NB4 (cell line): ENCODE measurements around the gene CRB1.
"Not testable (repeated sequence)": the region's sequence is repeated elsewhere in the genome, so short reads cannot be mapped to it uniquely, and the experiment has no call there.

Source experiments
- CTCF ChIP-seq: IDR thresholded peaks from one replicate; pipeline ENCODE4 v1.5.1; 2012; ENCODE audit warnings: low read depth, low read length
- MAX ChIP-seq: IDR thresholded peaks from 2 replicates; pipeline ENCODE4 v1.6.1; 2011; ENCODE audit warnings: low read depth, low read length
- POLR2A ChIP-seq: IDR thresholded peaks from 2 replicates; pipeline ENCODE4 v1.6.1; 2011; ENCODE audit warnings: mild to moderate bottlenecking; ENCODE audit not compliant: insufficient read length; ENCODE audit errors: extremely low read depth

- TF ChIP-seq CTCF, MAX, POLR2A: not testable (repeated sequence)
These were observed 223.5 kb downstream of the CRB1 start for GRCh38 chr1:197491505-197491904.
